Activated CD4-positive, CD25-positive, alpha-beta regulatory T cell (primary cell): ENCODE data around the gene G2E3.
"Not testable (repeated sequence)": the region's sequence is repeated elsewhere in the genome, so short reads cannot be mapped to it uniquely, and the experiment has no call there.

Experiments
- DNase-seq, 4 experiments: peaks; one replicate each; lab custom pipeline; 2025; lab: John Stamatoyannopoulos, UW

G2E3 gene

GRCh38 chr14:30560581-30560980, 1.6 kb downstream of the G2E3 start:
- no peak for DNase-seq

GRCh38 chr14:30564235-30564867, 5.4 kb downstream of the G2E3 start:
- no peak for DNase-seq

GRCh38 chr14:30564868-30565248, 5.9 kb downstream of the G2E3 start:
- DNase-seq = no peak

- DNase-seq = no peak
Observed at GRCh38 chr14:30569216-30569902, 10.4 kb downstream of the G2E3 start.

- no peak for DNase-seq
Observed at GRCh38 chr14:30569903-30570226, 10.9 kb downstream of the G2E3 start.

- DNase-seq = no peak
Observed at GRCh38 chr14:30572237-30572636, 13.3 kb downstream of the G2E3 start.

- DNase-seq = no peak
Observed at GRCh38 chr14:30572771-30573170, 13.8 kb downstream of the G2E3 start.

GRCh38 chr14:30573226-30573814, 14.4 kb downstream of the G2E3 start:
- DNase-seq = no peak

GRCh38 chr14:30573966-30574365, 15.0 kb downstream of the G2E3 start:
- DNase-seq = no peak

- DNase-seq = not testable (repeated sequence)
Observed at GRCh38 chr14:30574777-30575176, 15.8 kb downstream of the G2E3 start.

- not testable (repeated sequence) for DNase-seq
Observed at GRCh38 chr14:30576333-30576732, 17.4 kb downstream of the G2E3 start.

- DNase-seq = no peak
Observed at GRCh38 chr14:30580616-30581282, 21.8 kb downstream of the G2E3 start.

GRCh38 chr14:30581283-30581625, 22.3 kb downstream of the G2E3 start:
- DNase-seq = no peak

- DNase-seq = no peak
Observed at GRCh38 chr14:30582376-30582775, 23.4 kb downstream of the G2E3 start.

GRCh38 chr14:30584058-30584630, 25.2 kb downstream of the G2E3 start:
- no peak for DNase-seq

- DNase-seq = no peak
Observed at GRCh38 chr14:30585204-30585603, 26.2 kb downstream of the G2E3 start.

GRCh38 chr14:30587141-30587540, 28.2 kb downstream of the G2E3 start:
- no peak for DNase-seq

- no peak for DNase-seq
Observed at GRCh38 chr14:30588873-30589272, 29.9 kb downstream of the G2E3 start.

GRCh38 chr14:30596935-30597334, 38.0 kb downstream of the G2E3 start:
- DNase-seq = no peak

- DNase-seq = no peak
Observed at GRCh38 chr14:30597504-30597903, 38.5 kb downstream of the G2E3 start.

- no peak for DNase-seq
Observed at GRCh38 chr14:30600922-30601918, 42.3 kb downstream of the G2E3 start.

- no peak for DNase-seq
Observed at GRCh38 chr14:30603402-30603801, 44.4 kb downstream of the G2E3 start.
